Suppressor macrophage treated with lipopolysaccharide for 4 hours (primary cell): ENCODE results near the gene GUCA2B.

Source experiments
- DNase-seq: peaks from one replicate; pipeline ENCODE4 v3.0.0-alpha.2; 2020

The GUCA2B gene

DNA sequence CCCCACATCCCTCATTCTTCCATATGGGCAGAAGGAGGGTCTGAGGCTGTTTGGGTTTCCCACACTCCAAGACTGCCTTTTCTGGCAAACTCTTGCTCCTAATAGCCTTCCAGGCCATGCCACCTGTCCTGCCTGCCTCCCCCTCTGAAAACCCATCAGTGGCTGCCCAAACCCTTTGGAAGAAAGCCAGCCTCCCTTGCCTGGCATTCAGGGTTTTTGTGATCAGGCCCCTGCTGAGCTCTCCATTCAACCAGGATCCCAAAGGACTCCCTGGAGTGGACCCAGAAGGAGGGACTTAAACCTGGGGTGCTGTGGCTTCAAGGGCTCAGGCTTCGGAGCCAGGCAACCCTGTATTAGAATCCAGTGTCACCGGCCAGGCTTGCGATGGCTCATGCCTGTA lies 15.6 kb downstream of the GUCA2B start:
- no peak for DNase-seq

DNA sequence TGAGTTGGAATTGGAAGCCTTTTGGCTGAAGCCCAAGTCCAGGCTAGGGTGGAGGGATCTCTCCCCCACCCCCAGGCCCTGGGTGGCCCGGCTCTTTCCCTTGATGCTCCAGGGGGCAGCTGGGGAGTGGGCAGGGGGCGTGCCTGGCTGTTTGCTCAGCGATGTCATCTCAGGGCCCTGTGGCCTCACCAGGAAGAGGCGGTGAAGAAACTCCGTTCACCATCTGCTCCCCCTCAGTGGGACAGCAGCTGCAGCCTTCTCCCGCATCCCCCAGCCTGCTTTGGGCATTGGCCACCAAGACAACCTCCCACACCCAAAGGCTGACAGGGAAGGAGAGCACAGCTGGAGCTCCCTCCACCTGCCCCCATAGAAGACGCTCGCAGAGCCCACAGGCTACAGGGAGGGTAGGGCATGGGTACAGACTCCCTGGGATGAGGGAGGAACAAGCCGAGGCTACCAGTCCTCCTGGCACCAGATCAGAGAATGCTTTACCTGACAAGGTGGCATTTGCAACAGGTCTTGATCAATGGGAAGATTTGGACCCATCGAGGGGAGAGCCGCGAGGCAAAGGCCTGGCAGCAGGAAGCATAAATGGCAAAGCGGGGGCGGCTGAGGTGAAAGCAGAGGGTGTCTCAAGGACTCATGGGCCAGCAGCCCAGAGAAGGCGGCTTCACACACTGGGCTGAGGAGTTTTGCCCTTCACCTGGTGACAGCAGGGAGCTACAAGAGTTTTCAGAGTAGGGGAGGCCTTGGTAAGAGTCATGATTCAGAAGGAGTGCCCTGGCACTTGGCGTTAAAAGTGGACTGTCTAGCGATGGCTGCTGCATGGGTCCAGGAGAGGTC lies 17.8 kb downstream of the GUCA2B start:
- no peak for DNase-seq

DNA sequence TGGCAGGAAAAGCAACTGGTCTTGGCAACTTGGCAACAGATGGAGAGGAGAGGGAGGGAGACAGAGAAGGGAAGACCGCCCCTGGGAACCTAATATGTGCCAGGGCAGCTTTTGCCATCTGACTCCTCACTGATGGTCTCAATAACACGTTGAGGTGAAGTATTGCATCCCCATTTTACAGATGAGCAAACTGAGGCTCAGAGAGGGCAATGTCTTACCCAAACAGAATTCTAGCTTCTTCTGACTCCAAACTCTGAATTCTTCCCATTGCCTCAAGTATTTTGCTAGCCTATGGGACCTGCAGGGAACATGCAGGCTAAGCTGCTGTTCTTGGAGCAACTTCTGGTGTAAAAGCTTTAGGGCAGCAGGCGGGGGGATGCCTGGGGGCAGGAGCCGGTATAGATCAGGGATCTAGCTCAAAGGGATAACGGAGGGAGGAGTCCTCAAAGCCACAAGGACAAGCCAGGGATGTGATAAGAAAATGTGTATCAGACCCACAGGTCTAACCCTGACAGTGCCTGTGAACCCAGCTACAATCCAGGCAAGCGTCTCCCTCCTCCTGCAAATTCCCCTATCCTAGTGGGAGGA lies 18.6 kb downstream of the GUCA2B start:
- DNase-seq: no peak

DNA sequence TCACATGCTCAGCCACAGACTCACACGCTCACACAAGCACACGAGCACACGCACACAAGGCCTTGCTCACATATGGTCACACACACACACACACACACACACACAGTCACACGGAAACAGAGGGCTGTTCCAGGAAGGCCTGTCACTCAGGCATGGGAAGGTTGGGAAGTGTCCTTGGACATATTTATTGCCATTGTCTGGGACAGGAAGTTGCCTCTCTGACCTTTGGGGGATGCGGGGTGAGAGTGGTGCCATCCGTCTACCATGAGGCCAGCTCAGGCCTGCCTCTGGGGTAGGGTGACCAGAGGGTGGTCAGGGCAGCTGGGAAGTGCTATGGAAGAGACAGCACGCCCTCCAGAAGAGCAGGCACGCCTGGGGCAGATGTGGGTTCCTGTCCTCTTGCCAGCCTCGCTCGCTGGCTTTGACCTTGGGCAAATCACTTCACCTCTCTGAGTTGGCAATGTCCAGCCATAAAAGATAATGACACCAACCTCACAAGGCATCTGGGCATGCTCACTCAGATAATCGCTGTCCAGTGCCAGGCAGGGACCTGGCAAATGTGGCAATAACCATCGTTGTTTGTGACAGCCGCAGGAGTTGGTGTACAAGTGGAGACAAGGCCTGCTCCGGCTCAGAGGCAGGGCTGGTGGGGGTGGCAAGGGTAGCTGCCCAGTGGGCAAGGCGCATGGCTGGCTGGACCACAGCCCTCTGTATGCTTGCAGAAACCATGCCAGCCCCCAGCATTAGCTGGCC lies 19.3 kb downstream of the GUCA2B start:
- DNase-seq: no peak

DNA sequence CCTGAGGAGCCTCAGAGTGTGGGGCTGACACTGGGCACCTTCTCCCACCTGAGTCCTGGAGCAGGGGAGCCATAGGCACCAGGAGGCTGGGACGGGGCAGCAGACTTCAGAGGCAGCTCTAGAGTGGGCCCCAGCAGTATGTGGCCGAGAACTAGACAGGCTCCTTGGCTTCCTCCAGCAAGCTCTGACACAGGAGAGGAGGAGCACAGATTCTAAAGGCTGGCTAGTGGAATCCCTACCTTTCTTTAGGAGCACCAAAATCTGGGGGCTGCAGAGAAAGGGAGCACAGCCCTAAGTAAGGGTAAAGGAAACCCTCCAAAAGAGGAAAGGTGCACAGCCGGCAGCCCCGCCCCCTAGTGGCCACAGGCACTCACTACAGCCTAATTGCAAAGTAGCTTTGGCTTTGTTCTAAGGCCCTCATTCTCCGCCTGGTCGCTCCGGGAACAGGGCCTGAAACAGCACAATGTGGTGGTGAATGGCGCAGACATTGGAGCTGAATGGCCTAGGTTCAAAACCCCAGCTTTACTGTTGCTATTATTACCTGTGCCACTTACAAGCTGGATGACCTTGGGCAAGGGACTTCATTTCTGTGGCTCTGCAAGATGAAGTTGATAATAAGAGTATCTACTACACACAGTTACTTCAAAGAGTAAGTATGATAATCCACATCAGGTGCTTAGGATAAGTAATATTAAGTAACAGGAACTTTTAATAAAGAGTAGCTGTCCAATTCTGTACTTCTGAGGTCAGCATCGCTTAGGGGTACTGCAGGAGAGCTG lies 20.1 kb downstream of the GUCA2B start:
- peak; percentile 65 for DNase-seq

DNA sequence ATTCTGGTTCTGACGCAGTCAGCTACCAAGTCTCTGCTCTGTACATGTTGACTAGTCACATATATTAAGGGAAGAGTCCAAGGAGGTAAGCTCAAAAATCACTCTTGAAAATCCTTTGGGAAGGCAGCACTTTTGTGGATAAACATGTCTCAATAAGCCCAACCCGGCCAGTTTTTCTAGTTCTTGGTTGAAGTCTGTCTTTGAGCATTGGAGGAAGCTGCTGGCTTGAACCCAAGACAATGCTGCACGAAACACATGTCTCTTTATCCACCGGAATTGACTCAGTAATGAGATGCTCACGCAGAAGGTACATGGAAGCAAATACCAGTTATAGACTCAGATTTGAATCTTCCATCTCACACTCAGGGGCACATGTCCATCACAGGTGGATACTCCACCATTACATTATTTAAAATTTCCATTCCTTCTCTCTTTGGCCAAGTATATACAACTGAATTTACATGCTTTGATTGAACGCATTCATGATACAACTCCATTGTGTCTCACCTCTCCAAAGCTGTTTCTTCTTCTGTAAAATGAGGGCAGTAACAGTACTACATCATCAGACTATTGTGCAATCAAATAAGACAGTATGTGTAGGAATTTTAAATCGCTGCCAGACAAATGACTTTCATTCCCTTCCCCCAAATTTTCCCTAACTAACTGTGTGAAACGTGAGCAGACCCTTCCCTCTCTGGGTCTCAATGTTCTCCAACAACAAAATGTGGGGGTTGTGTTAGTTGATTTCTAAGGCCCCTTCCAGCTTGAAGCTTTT lies 20.9 kb downstream of the GUCA2B start:
- DNase-seq: no peak

DNA sequence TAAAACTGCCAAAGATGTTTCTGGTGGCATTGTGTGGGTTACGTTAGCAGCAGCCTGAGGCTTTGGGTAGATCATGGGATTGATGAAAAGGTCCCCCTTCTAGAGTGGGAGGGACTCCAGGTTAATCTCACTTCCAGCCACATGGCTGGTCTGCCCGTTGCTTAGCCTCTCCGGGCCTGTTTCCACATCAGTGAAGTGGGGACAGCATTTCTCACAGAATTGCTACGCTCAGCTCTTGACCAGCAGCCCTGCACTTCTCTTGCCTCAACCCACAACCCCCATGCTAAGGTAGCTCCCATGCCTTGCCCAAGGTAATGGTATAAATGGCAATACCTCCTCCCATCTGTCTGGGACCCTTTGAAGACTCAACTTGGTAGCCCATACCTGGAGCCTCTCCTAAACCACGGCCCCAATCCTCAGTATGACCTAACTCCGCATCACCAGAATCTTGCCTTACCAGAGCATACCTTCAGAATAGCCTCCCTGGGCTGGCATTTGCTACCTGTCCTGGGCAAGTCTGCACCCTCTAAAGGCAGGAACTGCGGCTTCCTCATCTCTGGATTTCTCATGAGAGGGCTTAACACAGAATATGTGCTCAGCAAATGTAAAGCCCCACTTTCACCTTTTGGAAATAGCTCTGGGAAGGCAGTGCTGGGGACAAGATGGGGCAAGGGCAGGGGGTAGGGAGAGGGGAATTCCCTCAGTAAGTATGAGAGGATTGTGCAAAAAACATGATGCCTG lies 22.3 kb downstream of the GUCA2B start:
- DNase-seq: no peak

DNA sequence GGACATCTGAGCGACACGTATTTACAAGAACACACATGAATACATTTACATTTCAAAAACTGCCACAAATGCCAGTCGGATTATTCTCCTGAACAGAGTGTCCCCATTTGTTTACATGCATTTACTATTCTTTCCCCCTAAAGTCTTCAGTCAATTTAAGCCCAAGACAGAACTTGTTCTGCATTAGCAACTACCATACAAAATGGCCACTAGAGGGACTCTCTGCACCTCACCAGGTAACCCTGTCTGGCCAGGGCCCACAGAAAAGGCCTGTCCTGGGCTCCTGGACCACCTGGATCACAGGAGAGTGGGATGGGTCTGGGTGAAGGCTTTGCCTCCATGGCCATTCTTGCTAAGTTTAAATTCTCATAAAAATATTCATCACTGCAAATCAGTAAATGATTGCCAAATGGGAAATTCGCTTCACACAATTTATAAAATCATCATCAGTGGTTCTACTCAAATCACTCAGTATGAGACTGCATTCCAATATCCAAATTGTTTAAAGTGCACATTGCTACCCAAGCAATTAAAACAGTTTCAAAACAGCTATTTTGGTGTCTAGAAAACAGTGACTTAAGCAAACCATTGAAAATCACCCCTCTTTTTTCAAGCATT lies 23.8 kb downstream of the GUCA2B start:
- DNase-seq: peak; percentile 43

DNA sequence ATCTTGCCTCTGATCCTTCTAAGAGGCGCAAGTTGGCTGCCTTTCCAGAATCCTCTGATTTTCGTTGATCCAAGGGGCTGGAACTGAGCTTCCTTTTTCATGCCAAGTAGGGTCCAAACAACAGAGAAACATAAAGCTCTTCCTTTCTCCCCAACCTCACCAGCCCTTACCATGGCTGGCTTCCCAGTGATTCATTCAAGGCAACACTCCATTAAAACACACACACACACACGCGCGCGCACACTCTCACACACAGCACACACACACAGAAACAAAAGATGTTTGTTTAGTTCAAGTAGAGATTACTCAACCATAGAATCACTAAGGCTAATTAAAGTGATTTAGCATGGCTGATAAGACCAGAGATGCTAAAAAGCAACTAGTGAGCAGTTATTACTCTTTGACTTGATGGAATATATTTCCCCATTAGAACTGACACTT lies 24.4 kb downstream of the GUCA2B start:
- no peak for DNase-seq

DNA sequence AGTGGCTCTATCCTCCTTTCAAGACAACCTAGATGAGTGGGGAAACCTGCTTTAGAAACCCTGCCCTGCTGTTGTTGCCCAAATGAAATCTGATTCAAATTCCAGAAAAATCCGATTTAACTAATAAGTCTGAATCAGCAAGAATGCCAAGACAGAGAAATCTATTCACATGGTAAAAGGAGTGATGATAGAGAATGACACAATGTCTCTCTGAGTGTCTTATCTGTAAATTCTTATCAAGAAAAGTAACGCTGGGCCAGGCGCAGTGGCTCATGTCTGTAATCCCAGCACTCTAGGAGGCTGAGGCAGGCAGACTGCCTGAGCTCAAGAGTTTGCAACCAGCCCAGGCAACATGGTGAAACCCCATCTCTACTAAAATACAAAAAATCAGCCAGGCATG lies 25.0 kb downstream of the GUCA2B start:
- no peak for DNase-seq

DNA sequence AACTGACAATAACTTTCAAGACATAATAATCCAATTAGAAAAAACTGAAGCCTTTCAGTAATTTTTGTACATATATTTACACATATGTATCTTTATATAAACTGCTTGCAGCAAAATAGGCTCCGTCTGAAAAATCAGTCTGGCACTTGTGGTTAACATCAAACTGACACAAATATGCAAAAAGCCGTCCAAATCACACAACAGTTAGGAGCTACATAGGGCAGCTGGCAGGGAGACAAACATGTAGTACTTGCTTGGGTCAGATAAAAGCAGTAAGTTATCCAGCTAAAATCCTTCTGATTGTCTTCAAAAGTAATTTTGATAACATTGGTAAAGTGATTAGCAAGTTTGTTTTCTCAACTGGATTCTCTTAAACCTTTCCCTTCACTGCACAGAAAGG lies 26.1 kb downstream of the GUCA2B start:
- no peak for DNase-seq

DNA sequence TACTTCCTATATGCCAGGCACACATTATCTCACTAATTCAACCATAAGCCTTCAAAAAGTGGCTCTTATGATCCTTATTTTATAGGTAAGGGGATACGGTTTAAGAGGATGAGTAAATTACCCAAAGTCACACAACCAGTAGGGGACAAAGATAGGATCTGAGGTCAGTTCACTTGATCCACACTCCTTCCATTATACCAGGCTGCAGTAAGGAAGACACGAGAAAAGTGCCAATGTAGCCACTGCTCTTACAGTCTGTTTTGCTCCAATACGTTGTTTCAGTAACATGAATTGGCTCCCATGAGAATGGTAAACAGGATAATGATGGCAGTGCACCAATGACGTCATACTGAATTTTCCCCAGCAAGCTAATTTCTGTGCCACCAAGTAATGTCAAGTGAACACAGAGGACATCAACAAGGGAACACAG lies 26.7 kb downstream of the GUCA2B start:
- DNase-seq: no peak

DNA sequence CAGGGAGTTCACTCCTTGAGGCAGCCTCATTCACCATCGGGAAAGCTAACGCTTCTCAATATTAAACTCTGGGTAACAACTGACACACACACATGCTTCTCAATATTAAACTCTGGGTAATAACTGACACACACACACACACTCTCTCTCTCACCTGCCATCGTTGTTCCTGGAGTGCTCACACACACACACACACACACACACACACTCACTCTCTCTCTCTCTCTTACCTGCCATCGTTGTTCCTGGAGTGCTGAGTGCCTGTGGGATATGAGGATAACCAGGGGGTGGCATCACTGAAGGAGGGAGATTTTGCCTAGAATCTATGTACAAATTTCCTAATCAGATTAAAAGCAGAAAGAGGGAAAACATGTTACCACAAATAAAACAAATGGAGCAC lies 28.5 kb downstream of the GUCA2B start:
- no peak for DNase-seq

DNA sequence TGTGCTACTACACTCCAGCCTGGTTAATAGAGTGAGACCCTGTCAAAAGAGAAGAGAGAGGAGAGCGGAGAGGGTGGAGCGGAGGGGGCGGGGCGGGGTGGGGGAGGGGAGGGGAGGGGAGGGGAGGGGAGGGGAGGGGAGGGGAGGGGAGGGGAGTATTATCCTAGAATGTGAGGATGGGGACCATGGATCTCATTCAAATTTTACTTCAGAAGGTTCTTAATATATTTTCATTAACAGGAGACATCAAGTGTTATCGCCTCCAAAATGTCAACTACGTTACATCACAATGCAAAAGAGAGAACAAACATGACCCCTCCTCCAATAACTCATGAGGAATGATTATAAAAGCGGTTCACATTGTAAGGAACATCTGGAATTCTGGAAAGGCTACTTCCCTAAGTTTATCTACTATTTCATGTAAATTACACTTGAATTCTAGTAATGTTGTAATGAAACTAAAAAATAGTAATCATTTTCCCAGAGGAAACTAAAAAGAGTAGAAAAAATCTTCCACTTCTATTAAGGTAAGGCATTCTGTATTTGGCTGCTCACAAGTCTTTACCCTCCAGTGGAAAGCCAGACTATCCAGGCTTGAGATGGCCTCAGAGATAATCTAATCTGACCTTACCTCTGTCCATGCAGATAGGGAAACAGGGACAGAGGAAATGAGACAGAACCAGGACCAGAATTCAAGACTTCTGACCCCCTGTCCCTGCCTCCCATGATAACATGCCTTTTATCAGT lies 30.2 kb downstream of the GUCA2B start:
- no peak for DNase-seq

DNA sequence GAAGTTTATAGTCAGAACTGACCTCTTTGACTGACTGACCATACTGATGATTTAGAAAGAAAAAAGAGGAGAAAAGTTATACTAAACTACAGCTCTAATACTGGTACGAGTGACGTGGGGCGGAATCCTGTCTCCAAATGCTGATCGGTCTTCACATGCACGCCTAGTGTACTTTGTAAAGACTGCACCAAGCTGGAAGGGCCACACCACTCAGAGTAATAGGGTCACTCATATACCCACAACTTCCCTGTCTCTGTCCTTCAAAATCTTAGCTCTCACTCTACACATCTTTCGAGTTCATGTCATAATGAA lies 30.7 kb downstream of the GUCA2B start:
- no peak for DNase-seq

DNA sequence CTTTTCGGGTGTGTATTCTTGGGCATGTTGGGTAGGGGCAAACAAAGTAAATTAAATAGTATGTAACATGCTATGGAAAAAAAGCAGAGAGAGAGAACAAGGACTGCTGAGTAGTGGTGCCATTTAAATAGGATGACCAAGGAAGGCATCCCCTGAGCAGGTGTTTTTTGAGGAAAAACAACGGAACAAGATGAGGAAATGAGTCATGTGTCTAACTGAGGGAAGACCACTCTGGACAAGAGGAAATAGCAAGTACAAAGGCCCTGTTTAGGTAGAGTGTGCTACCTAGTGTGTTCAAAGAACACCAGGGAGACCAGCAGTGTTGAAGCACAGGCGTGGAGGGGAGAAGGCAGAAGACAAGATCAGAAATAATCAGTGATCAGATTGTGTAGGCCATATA lies 31.4 kb downstream of the GUCA2B start:
- no peak for DNase-seq

DNA sequence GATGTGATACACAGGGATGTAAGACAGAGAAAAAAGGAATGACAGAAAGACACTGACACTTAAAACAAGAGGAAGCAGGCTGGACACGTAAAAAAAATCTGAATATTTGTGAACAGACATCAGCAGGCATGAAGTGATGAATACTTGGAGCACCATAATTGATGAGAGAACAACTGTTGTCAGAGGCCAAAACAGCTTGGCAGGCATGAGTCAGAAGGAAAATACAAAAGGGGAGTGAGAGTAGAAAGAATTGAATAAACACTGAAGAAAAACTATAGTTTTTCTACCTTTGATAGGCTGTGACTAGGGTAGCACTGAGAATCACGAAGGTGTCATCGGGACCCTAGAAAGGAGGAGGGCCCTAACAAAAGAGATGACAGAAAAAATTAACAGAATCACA lies 32.9 kb downstream of the GUCA2B start:
- DNase-seq: no peak

DNA sequence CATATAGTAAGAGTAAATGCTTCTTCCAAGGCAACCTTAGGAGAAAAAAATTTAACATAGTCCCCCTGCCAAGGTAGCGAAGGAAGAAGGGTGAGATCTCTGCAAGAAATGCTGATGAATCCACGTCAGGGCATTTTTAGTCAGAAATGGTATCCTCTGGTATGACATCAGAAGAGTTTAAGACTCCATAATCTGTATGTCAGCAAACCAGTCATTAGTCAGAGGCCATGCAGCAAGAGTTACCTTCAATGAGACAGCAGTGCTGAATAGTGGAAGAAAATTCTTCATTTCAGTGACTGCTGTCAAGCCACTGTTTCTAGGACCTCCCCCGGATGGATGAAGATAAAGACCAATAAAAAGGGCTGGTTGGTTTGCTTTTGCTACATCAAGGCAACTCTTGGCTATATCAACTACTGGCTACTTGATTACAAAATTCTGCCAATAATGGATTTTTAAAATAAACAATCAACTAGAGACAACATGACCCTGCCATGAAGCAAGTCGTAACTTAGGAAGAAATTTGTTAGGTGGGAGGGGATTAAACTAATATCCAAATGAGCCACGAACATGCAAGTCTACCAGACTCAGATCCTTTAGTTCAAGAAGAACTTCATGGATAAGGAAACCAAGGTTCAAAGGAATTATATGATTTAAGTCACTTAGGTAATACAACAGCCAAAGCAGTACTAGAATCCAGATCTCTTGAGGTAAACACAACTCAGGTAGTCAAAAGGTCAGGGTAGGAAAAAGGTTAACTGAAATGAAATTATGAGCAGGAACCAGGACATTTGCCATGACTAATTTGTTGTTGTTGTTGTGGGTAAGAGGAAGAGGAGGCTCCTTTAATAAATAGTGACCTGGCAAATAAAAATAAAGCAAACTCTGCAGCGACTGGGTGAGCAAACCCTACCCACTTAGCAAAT lies 37.0 kb downstream of the GUCA2B start:
- no peak for DNase-seq

DNA sequence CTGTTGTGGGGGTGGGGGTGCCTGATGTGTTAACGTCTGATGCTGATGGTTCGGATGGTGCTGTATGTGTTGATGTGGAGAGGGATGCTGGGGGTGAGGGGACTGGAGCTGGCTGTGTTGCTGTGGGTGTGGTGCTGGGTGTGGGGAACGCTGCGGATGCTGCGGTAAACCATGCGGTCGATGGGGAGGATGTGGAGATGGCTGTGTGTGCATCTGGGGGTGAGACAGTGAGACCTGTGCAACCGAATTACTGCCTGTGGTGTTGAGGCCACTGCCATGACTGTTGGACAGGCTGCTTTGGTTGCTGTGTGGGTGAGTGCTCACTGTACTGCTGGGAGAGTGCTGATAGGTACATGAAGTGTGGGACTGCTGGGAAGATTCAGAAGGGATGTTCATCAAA lies 38.1 kb downstream of the GUCA2B start:
- DNase-seq: no peak
